GM23248 (cell line): ENCODE data around the gene LYZL6. TPM values are rescaled to one million over a fixed set of nuclear protein-coding genes. Genes with fewer than 3 reads are reported as not detected.

Experiments
- DNase-seq: peaks from one replicate; pipeline ENCODE4 v3.0.0-alpha.2; 2015
- H2AFZ ChIP-seq: fragments of 200-600 bp; sonication (generic); 2 replicates; pipeline ENCODE4 v1.6.1; 2016; ENCODE audit warnings: antibody characterized with exemption
- H3F3A ChIP-seq: fragments of 200-600 bp; sonication (generic); 2 replicates; pipeline ENCODE4 v1.6.1; 2016; ENCODE audit warnings: mild to moderate bottlenecking, antibody characterized with exemption, mixed run types; ENCODE audit not compliant: insufficient read depth
- H3K27ac ChIP-seq: fragments of 200-600 bp; sonication (generic); 2 replicates; pipeline ENCODE4 v1.5.1; 2016; ENCODE audit warnings: mild to moderate bottlenecking
- H3K27me3 ChIP-seq: fragments of 200-600 bp; sonication (generic); replicated peaks from 2 replicates; pipeline ENCODE4 v1.6.1; 2016; ENCODE audit warnings: mild to moderate bottlenecking; ENCODE audit not compliant: insufficient read depth
- H3K36me3 ChIP-seq: fragments of 200-600 bp; sonication (generic); 2 replicates; pipeline ENCODE4 v1.6.1; 2016; ENCODE audit warnings: low read depth, mild to moderate bottlenecking
- H3K4me1 ChIP-seq: fragments of 200-600 bp; sonication (generic); 2 replicates; pipeline ENCODE4 v1.6.1; 2016; ENCODE audit warnings: mild to moderate bottlenecking; ENCODE audit not compliant: insufficient read depth
- H3K4me2 ChIP-seq: fragments of 200-600 bp; sonication (generic); one replicate; pipeline ENCODE4 v1.6.1; 2016; ENCODE audit warnings: mild to moderate bottlenecking; ENCODE audit not compliant: unreplicated experiment
- H3K4me3 ChIP-seq: fragments of 200-600 bp; sonication (generic); 2 replicates; pipeline ENCODE4 v1.5.1; 2016; ENCODE audit warnings: mild to moderate bottlenecking
- H3K79me2 ChIP-seq: fragments of 200-600 bp; sonication (generic); 2 replicates; pipeline ENCODE4 v1.6.1; 2016; ENCODE audit warnings: mild to moderate bottlenecking; ENCODE audit not compliant: insufficient read depth
- H3K9ac ChIP-seq: fragments of 200-600 bp; sonication (generic); 2 replicates; pipeline ENCODE4 v1.6.1; 2016; ENCODE audit warnings: mild to moderate bottlenecking
- H3K9me2 ChIP-seq: fragments of 200-600 bp; sonication (generic); 2 replicates; pipeline ENCODE4 v1.6.1; 2016; ENCODE audit warnings: mixed run types, mild to moderate bottlenecking, moderate library complexity; ENCODE audit not compliant: insufficient read depth
- H3K9me3 ChIP-seq: fragments of 200-600 bp; sonication (generic); one replicate; pipeline ENCODE4 v1.6.1; 2017; ENCODE audit warnings: low read depth
- H4K20me1 ChIP-seq: fragments of 200-600 bp; sonication (generic); 2 replicates; pipeline ENCODE4 v1.6.0; 2016; ENCODE audit not compliant: insufficient read depth
- EZH2 ChIP-seq: fragments of 200-600 bp; sonication (generic); IDR thresholded peaks from 2 replicates; pipeline ENCODE4 v1.6.1; 2018; ENCODE audit warnings: antibody characterized with exemption, mild to moderate bottlenecking; ENCODE audit not compliant: insufficient read depth, poor library complexity, severe bottlenecking
- EZH2phosphoT487 ChIP-seq: fragments of 200-600 bp; sonication (generic); IDR thresholded peaks from 2 replicates; pipeline ENCODE4 v1.6.1; 2018; ENCODE audit warnings: antibody characterized with exemption, moderate library complexity, mild to moderate bottlenecking, low read depth; ENCODE audit not compliant: insufficient read depth
- WGBS, 2 experiments: methylation state at CpG; one replicate each; pipeline ENCODE4 v1.1.6; 2015 to 2017; ENCODE audit warnings: low lambda C conversion rate in 2 of 2, low coverage in 1 of 2; ENCODE audit errors: missing lambda C conversion rate in 2 of 2; 5-methylcytosine and 5-hydroxymethylcytosine counted together
- in situ Hi-C: fragments of 300-500 bp; cut with MboI; formaldehyde crosslinking; loops from 2 replicates; pipeline ENCODE4 v1.15.0; 2020
- polyA plus RNA-seq: library from polyadenylated mRNA; unstranded; fragments of >200 nt; fragmentation: Nextera tagmentation; extraction: Ambion mirVana; gene quantifications from 2 replicates; pipeline ENCODE4 v1.2.1, GENCODE V29; 2016
- small RNA-seq: library from RNA; depleted of rRNA; stranded (forward); fragments of <200 nt; gene quantifications from one replicate; pipeline ENCODE3, GENCODE V24; 2014; ENCODE audit warnings: low read depth, low replicate concordance
- total RNA-seq: library from RNA; depleted of rRNA; stranded (reverse); fragments of >200 nt; shearing (Covaris generic); gene quantifications from 2 replicates; pipeline ENCODE4 v1.2.3, GENCODE V29; 2014; rRNA removed

LYZL6 gene
- total and polyA plus RNA-seq, 2 experiments from 2014 or later, result not detected

GRCh38 chr17:35891269-35891668 is 52.2 kb downstream of the LYZL6 start:
- H3K4me2 ChIP-seq, result no peak overlapping the region
- H3K27ac ChIP-seq, result no peak overlapping the region
- TF ChIP-seq EZH2phosphoT487 (no peak), EZH2 (no peak)
- no peaks in the 10 kb centered on the region for H3K9me2 ChIP-seq
- in situ Hi-C loops, result no loop called here
- no peak overlapping the region for H2AFZ ChIP-seq
- H3K4me3 ChIP-seq, result no peak overlapping the region
- WGBS, 2 experiments, result 64 to 69% methylated on average over 4 of the region's 4 CpGs
- H3K27me3 ChIP-seq, result no peaks in the 10 kb centered on the region
- no peaks in the 10 kb centered on the region for H3K79me2 ChIP-seq
- H3K36me3 ChIP-seq, result no peaks in the 10 kb centered on the region
- no peaks in the 10 kb centered on the region; the same call in 1 of the 2 replicates for H3K4me1 ChIP-seq
- no peaks in the 10 kb centered on the region for H4K20me1 ChIP-seq
- no peak overlapping the region for H3K9ac ChIP-seq
- no peak for DNase-seq
- no peaks in the 10 kb centered on the region for H3K9me3 ChIP-seq
- H3F3A ChIP-seq, result no peaks in the 10 kb centered on the region

GRCh38 chr17:35890774-35891155 is 52.7 kb downstream of the LYZL6 start:
- Histone ChIP-seq H3K9me2 (no peaks in the 10 kb centered on the region), H3K4me2 (no peak overlapping the region), H3K79me2 (no peaks in the 10 kb centered on the region), H3K36me3 (no peaks in the 10 kb centered on the region), H3K9ac (no peak overlapping the region), H4K20me1 (no peaks in the 10 kb centered on the region), H3K9me3 (no peaks in the 10 kb centered on the region), H3F3A (no peaks in the 10 kb centered on the region), H2AFZ (no peak overlapping the region), H3K4me3 (no peak overlapping the region), H3K27ac (no peak overlapping the region), H3K27me3 (no peaks in the 10 kb centered on the region), H3K4me1 (no peaks in the 10 kb centered on the region; the same call in 1 of the 2 replicates)
- 8 to 10% methylated on average over 4 of the region's 4 CpGs for WGBS, 2 experiments
- in situ Hi-C loops, result no loop called here
- DNase-seq, result no peak
- TF ChIP-seq EZH2phosphoT487, result no peak
- no peak for TF ChIP-seq EZH2

DNA sequence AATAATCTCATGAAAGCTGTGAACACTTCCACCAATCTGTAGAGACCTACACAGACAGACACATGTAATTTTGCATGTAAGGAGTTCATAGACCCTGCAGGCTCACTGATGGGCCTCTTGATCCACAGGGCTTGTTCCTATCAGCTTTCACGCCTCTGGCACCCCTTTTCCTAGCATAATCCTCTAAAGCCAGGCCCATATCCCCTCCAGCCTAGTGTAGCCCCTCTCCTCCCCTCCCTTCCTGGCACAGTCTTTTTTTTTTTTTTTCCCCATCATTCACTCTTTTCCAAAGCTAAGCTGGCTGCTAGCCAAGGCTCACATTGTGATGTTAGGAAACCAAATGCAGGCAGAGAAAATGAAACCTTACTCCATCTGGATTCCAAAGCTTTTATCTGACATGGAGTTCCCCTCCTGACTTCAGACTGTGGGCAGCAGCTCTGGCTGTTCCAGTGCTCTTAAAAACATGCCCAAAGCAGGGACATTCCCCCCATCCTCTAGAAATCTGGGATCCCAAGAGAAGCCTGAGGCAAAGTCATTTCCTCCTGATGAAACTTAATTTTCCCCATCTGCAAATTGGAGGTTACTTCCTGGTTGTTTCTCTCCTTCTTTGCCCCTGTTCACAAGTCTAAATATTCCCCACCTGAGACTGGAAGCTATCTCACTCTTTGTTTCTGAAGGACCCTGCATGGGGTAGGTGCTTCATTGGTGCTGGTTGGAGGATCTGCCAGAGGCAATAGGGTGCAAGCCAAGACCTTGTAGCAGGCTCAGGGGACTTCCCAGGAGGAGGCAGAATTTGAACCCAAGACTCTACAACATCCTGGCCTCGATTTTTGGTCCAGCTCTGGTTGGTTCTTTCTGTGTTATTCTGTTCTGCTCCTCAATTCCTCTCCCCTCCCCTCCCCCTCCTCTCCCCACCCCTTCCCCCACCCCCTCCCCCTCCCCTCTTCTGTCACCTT is 53.4 kb downstream of the LYZL6 start:
- WGBS, 2 experiments, result 45 to 59% methylated on average over 2 of the region's 2 CpGs
- H3K79me2 ChIP-seq, result no peaks in the 10 kb centered on the region
- no peaks in the 10 kb centered on the region for H3K27me3 ChIP-seq
- H3K36me3 ChIP-seq, result no peaks in the 10 kb centered on the region
- no peak overlapping the region for H3K27ac ChIP-seq
- in situ Hi-C loops, result no loop called here
- no peaks in the 10 kb centered on the region for H3F3A ChIP-seq
- no peak overlapping the region for H3K4me2 ChIP-seq
- no peak overlapping the region for H2AFZ ChIP-seq
- no peaks in the 10 kb centered on the region for H4K20me1 ChIP-seq
- peak; percentile 39 for DNase-seq
- no peak overlapping the region for H3K4me3 ChIP-seq
- H3K9ac ChIP-seq, result no peak overlapping the region
- no peaks in the 10 kb centered on the region for H3K9me2 ChIP-seq
- TF ChIP-seq EZH2 (no peak), EZH2phosphoT487 (no peak)
- H3K9me3 ChIP-seq, result no peaks in the 10 kb centered on the region
- no peaks in the 10 kb centered on the region for H3K4me1 ChIP-seq

GRCh38 chr17:35889241-35889640 is 54.3 kb downstream of the LYZL6 start:
- in situ Hi-C loops, result no loop called here
- H3K79me2 ChIP-seq, result no peaks in the 10 kb centered on the region
- WGBS, 2 experiments, result 65 to 86% methylated on average over 2 of the region's 2 CpGs

More at GRCh38 chr17:35889241-35889640, 54.3 kb downstream of the LYZL6 start:
- DNase-seq, result no peak
- no peak overlapping the region for H2AFZ ChIP-seq
- no peak for TF ChIP-seq EZH2phosphoT487
- TF ChIP-seq EZH2, result no peak
- no peak overlapping the region for H3K4me2 ChIP-seq
- H3K36me3 ChIP-seq, result no peaks in the 10 kb centered on the region
- no peaks in the 10 kb centered on the region for H3K9me2 ChIP-seq
- H3K4me1 ChIP-seq, result no peaks in the 10 kb centered on the region
- H4K20me1 ChIP-seq, result no peaks in the 10 kb centered on the region
- no peak overlapping the region for H3K4me3 ChIP-seq
- H3F3A ChIP-seq, result no peaks in the 10 kb centered on the region
- no peak overlapping the region for H3K27ac ChIP-seq
- no peak overlapping the region for H3K9ac ChIP-seq
- no peaks in the 10 kb centered on the region for H3K27me3 ChIP-seq
- no peaks in the 10 kb centered on the region for H3K9me3 ChIP-seq

Small RNA genes within 50 kb of the gene (small RNA-seq; reads per million reads assigned to genes)
- gene RF00100, result 253 reads per million, percentile 97 among the genes with 10 or more reads in this experiment

Other genes starting within 250 kb of the LYZL6 start
- gene RASL10B, start 212.1 kb downstream of the LYZL6 start, total RNA-seq, result 0.54 and 0.76 TPM in 2 replicates
- gene RASL10B, start 212.1 kb downstream of the LYZL6 start, polyA plus RNA-seq, result 0.08 and 0.11 TPM in 2 replicates
- not detected in 2 replicates for gene GAS2L2, start 190.5 kb downstream of the LYZL6 start, total RNA-seq
- gene GAS2L2, start 190.5 kb downstream of the LYZL6 start, polyA plus RNA-seq, result 0.06 TPM in 1 of 2 replicates, not detected in the other
- gene C17orf50, start 182.8 kb downstream of the LYZL6 start, total RNA-seq, result not detected in 2 replicates
- gene C17orf50, start 182.8 kb downstream of the LYZL6 start, polyA plus RNA-seq, result not detected in 2 replicates
- not detected in 2 replicates for gene MMP28, start 148.1 kb downstream of the LYZL6 start, total RNA-seq
- gene MMP28, start 148.1 kb downstream of the LYZL6 start, polyA plus RNA-seq, result 0.25 TPM in 1 of 2 replicates, not detected in the other
- 27.5 and 39.3 TPM in 2 replicates for gene TAF15, start 134.2 kb downstream of the LYZL6 start, total RNA-seq
- gene TAF15, start 134.2 kb downstream of the LYZL6 start, polyA plus RNA-seq, result 7.0 and 9.2 TPM in 2 replicates
- not detected in 2 replicates for gene HEATR9, start 74.8 kb downstream of the LYZL6 start, total RNA-seq
- gene HEATR9, start 74.8 kb downstream of the LYZL6 start, polyA plus RNA-seq, result not detected in 2 replicates
- gene CCL5, start 63.4 kb downstream of the LYZL6 start, total RNA-seq, result not detected in 2 replicates
- gene CCL5, start 63.4 kb downstream of the LYZL6 start, polyA plus RNA-seq, result not detected in 2 replicates
- not detected in 2 replicates for gene RDM1, start 12.9 kb downstream of the LYZL6 start, total RNA-seq
- gene RDM1, start 12.9 kb downstream of the LYZL6 start, polyA plus RNA-seq, result not detected in 2 replicates
- gene CCL16, start 37.8 kb upstream of the LYZL6 start, total RNA-seq, result not detected in 2 replicates
- gene CCL16, start 37.8 kb upstream of the LYZL6 start, polyA plus RNA-seq, result not detected in 2 replicates
- not detected in 2 replicates for gene CCL14, start 43.0 kb upstream of the LYZL6 start, total RNA-seq
- gene CCL14, start 43.0 kb upstream of the LYZL6 start, polyA plus RNA-seq, result not detected in 2 replicates
- not detected in 2 replicates for gene CCL15, start 57.8 kb upstream of the LYZL6 start, total RNA-seq
- gene CCL15, start 57.8 kb upstream of the LYZL6 start, polyA plus RNA-seq, result not detected in 2 replicates
- not detected in 2 replicates for gene CCL23, start 74.3 kb upstream of the LYZL6 start, total RNA-seq
- not detected in 2 replicates for gene CCL23, start 74.3 kb upstream of the LYZL6 start, polyA plus RNA-seq
- not detected in 2 replicates for gene CCL18, start 120.6 kb upstream of the LYZL6 start, total RNA-seq
- not detected in 2 replicates for gene CCL18, start 120.6 kb upstream of the LYZL6 start, polyA plus RNA-seq
- gene CCL3, start 146.4 kb upstream of the LYZL6 start, total RNA-seq, result not detected in 2 replicates
- gene CCL3, start 146.4 kb upstream of the LYZL6 start, polyA plus RNA-seq, result not detected in 2 replicates
- gene CCL4, start 160.1 kb upstream of the LYZL6 start, total RNA-seq, result not detected in 2 replicates
- not detected in 2 replicates for gene CCL4, start 160.1 kb upstream of the LYZL6 start, polyA plus RNA-seq
- not detected in 2 replicates for gene TBC1D3B, start 232.9 kb upstream of the LYZL6 start, total RNA-seq
- gene TBC1D3B, start 232.9 kb upstream of the LYZL6 start, polyA plus RNA-seq, result 0.64 and 1.0 TPM in 2 replicates